ENCODE results near the gene SLC27A4.

DNA sequence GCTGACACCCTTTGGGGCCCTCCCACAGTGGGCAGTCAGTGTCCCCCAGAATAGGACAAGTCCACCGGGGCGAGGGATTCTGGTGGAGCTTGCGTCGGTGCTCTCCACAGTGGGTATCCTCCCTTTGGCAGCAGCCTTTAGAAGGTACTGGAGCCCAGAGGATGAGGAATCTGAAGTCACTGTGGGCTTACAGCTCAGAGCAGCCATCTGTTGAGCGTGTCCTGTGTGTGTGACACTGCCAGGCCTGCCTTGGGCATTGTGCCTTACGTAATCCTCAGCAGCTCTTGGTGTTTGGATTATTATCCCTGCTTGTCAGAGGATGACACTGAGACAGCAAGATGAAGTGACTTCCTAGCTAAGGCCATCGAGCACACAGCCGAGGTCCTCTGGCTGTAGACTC is 43.5 kb downstream of the SLC27A4 start:
- TF ChIP-seq, protein P1, sequence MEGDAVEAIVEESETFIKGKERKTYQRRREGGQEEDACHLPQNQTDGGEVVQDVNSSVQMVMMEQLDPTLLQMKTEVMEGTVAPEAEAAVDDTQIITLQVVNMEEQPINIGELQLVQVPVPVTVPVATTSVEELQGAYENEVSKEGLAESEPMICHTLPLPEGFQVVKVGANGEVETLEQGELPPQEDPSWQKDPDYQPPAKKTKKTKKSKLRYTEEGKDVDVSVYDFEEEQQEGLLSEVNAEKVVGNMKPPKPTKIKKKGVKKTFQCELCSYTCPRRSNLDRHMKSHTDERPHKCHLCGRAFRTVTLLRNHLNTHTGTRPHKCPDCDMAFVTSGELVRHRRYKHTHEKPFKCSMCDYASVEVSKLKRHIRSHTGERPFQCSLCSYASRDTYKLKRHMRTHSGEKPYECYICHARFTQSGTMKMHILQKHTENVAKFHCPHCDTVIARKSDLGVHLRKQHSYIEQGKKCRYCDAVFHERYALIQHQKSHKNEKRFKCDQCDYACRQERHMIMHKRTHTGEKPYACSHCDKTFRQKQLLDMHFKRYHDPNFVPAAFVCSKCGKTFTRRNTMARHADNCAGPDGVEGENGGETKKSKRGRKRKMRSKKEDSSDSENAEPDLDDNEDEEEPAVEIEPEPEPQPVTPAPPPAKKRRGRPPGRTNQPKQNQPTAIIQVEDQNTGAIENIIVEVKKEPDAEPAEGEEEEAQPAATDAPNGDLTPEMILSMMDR (IDR thresholded peaks at IDR 0.05) = no peak
- no peak for TF ChIP-seq POLR2A (IDR thresholded peaks at IDR 0.05)

Measured in heart left ventricle (tissue), 13 donors.